GM12872 (cell line): ENCODE measurements around the gene FOXR1.

Experiments used
- TF ChIP-seq, protein P1 (sequence below): IDR thresholded peaks from 3 replicates; pipeline ENCODE4 v1.5.1; 2011; ENCODE audit warnings: low read depth, mild to moderate bottlenecking, low read length, moderate library complexity; ENCODE audit not compliant: insufficient read depth

FOXR1 gene

GRCh38 chr11:118928101-118928869 lies 43.3 kb upstream of the FOXR1 start:
- TF ChIP-seq, protein P1, sequence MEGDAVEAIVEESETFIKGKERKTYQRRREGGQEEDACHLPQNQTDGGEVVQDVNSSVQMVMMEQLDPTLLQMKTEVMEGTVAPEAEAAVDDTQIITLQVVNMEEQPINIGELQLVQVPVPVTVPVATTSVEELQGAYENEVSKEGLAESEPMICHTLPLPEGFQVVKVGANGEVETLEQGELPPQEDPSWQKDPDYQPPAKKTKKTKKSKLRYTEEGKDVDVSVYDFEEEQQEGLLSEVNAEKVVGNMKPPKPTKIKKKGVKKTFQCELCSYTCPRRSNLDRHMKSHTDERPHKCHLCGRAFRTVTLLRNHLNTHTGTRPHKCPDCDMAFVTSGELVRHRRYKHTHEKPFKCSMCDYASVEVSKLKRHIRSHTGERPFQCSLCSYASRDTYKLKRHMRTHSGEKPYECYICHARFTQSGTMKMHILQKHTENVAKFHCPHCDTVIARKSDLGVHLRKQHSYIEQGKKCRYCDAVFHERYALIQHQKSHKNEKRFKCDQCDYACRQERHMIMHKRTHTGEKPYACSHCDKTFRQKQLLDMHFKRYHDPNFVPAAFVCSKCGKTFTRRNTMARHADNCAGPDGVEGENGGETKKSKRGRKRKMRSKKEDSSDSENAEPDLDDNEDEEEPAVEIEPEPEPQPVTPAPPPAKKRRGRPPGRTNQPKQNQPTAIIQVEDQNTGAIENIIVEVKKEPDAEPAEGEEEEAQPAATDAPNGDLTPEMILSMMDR, result peak; percentile 97

- TF ChIP-seq, protein P1, result no peak
These were observed 42.6 kb upstream of the FOXR1 start for GRCh38 chr11:118928870-118929500.

DNA sequence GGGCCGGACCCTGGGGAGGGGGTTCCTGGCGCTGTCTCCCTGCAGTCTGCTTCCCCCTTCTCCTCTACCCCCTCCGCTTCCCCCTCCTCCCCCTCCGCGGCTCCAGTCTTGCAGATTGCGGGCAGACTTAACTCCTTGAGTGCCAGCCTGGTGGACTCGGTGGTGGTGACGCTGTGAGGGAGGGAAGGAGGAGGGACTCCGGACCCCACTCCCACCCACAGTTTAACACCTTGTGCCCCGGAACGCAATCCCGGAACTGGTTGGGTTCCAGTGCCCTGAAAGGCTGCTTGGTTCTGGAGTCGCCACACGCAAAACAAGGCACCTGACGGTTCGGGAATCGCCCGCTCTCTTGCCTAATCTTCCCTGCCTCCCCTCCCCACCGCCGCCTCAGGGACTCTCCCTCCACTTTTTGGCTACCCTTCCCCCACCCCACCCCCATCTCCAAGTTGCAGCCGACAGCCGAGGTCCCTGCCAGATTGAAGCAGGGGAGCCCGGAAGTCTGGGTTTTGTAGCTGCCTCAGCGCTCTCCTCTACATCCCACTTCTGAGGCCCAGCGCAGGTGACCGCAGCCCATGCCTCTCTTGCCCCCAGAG lies 42.0 kb upstream of the FOXR1 start:
- TF ChIP-seq, protein P1, result no peak

GRCh38 chr11:118930094-118930712 lies 41.4 kb upstream of the FOXR1 start:
- TF ChIP-seq, protein P1, result peak; percentile 97

DNA sequence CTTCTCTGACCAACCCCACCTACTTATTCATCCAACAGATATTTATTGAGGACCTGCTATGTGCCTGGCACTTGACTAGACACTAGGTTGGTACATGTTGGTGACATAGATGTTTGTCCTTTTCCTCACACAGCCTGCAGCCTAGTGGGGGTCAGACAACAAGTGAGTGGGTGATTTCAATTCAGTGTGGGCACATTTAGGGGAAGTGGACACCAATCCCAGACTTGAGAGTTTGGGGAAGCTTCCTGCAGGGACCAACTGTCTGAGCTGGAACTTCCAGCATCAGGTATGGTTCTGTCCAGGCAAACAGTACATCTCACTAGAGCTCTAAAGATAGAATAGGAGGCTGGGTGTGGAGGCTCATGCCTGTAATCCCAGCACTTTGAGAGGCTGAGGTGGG lies 40.0 kb upstream of the FOXR1 start:
- TF ChIP-seq, protein P1, result no peak

DNA sequence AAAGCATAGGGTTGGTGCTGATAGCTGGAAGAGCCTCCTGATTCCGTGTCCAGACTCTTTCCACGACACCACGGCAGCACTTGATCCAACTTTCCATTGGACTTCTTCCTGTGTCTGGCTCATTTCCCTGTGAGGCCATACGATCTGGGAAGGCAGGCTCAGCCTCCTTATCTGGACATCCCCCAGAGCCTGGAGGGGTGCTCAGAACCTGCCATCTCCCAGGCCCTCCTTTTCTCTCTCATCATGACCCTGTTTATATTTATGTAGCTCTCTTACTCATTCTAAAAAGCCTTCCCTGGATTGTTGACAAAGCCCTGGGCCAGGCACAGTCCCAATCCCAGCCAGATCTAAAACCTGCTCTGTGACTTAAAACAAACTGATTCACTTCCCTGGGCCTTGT lies 38.1 kb upstream of the FOXR1 start:
- TF ChIP-seq, protein P1, result no peak

DNA sequence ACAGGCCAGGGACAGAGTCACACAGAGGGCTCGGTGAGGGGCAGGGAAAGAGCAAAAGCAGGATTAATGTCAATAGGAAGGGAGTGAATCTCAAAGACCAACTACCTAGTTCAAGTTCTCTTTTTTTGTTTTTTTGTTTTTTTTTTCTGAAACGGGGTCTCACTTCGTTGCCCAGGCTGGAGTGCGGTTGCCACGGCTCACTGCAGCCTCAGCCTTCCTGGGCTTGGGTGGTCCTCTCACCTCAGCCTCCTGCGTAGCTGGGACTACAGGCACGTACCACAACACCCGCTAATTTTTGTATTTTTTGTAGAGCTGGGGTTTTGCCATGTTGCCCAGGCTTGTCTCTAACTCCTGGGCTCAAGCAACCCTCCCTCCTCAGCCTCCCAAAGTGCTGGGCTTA lies 36.2 kb upstream of the FOXR1 start:
- TF ChIP-seq, protein P1, result no peak
